Kidney epithelial cell (primary cell): Measurements from ENCODE around the gene CALY. TPM values are rescaled to one million over a fixed set of nuclear protein-coding genes. Genes with fewer than 3 reads are reported as not detected.

ENCODE experiments used
- DNase-seq: peaks from one replicate; pipeline ENCODE4 v3.0.0-alpha.2; 2010; ENCODE audit warnings: low read depth
- H3K27me3 ChIP-seq: 2 replicates; pipeline ENCODE4 v1.6.0; 2011; ENCODE audit warnings: low read length; ENCODE audit not compliant: control insufficient read depth, insufficient read depth
- H3K36me3 ChIP-seq: 2 replicates; pipeline ENCODE4 v1.5.1; 2011; ENCODE audit warnings: low read length; ENCODE audit not compliant: control insufficient read depth, insufficient read depth
- H3K4me3 ChIP-seq: 2 replicates; pipeline ENCODE4 v1.5.1; 2011; ENCODE audit warnings: low read depth, mild to moderate bottlenecking, control low read depth, low read length
- CTCF ChIP-seq: IDR thresholded peaks from 2 replicates; pipeline ENCODE4 v1.5.1; 2011; ENCODE audit warnings: mild to moderate bottlenecking, moderate library complexity, low read length, control low read depth, inconsistent platforms; ENCODE audit not compliant: insufficient read depth, poor library complexity, severe bottlenecking
- total RNA-seq: library from RNA; depleted of rRNA; stranded (reverse); fragments of >200 nt; gene quantifications from 2 replicates; pipeline ENCODE4 v1.2.3, GENCODE V29; 2015

Gene CALY
- total RNA-seq, 1 donor from 2014 or later: 0.96 TPM

GRCh38 chr10:133289761-133290160 is 46.9 kb downstream of the CALY start:
- Histone ChIP-seq H3K36me3 (peaks cover 7% of the 10 kb centered on the region), H3K4me3 (no peak overlapping the region), H3K27me3 (no peaks in the 10 kb centered on the region)
- no peak for TF ChIP-seq CTCF
- no peak for DNase-seq

- no peaks in the 10 kb centered on the region for H3K27me3 ChIP-seq
- no peak for TF ChIP-seq CTCF
- H3K36me3 ChIP-seq: peaks cover 7% of the 10 kb centered on the region
- H3K4me3 ChIP-seq: no peak overlapping the region
- DNase-seq: no peak
Observed at GRCh38 chr10:133287832-133288500, 48.7 kb downstream of the CALY start.

GRCh38 chr10:133286366-133286765 is 50.3 kb downstream of the CALY start:
- Histone ChIP-seq H3K36me3 (peaks cover 6% of the 10 kb centered on the region), H3K4me3 (no peak overlapping the region), H3K27me3 (no peaks in the 10 kb centered on the region)
- no peak for DNase-seq
- TF ChIP-seq CTCF: no peak

- TF ChIP-seq CTCF: no peak
- no peak overlapping the region for H3K4me3 ChIP-seq
- H3K27me3 ChIP-seq: no peaks in the 10 kb centered on the region
- peaks cover 6% of the 10 kb centered on the region for H3K36me3 ChIP-seq
- no peak for DNase-seq
Observed at GRCh38 chr10:133285217-133285616, 51.5 kb downstream of the CALY start.

GRCh38 chr10:133283931-133284330 is 52.8 kb downstream of the CALY start:
- no peak for TF ChIP-seq CTCF
- Histone ChIP-seq H3K4me3 (no peak overlapping the region), H3K27me3 (no peaks in the 10 kb centered on the region), H3K36me3 (peaks cover 4% of the 10 kb centered on the region)
- no peak for DNase-seq

- DNase-seq: no peak
- H3K4me3 ChIP-seq: no peak overlapping the region
- peaks cover 6% of the 10 kb centered on the region for H3K36me3 ChIP-seq
- no peaks in the 10 kb centered on the region for H3K27me3 ChIP-seq
- TF ChIP-seq CTCF: no peak
Observed at GRCh38 chr10:133282846-133283390, 53.8 kb downstream of the CALY start.
